Kidney (tissue), 14 donors: ENCODE measurements around the gene GLIS1. TPM values are rescaled to one million over a fixed set of nuclear protein-coding genes. Genes with fewer than 3 reads are reported as not detected.

Experiments used
- DNase-seq, 5 donors: peaks; one replicate each; pipeline ENCODE4 v3.0.0-alpha.2; 2013 to 2020
- FAIRE-seq: peaks from 2 replicates; lab custom pipeline; 2012; peaks lifted over from hg19 to GRCh38; lab: Jason Lieb, UNC
- H3K27ac ChIP-seq, 2 donors: one replicate each; pipeline ENCODE4 v1.7.0; 2013; ENCODE audit warnings: low read depth in 2 of 2, low read length in 2 of 2, inconsistent platforms in 1 of 2
- H3K27me3 ChIP-seq: one replicate; pipeline ENCODE4 v1.7.1; 2013; ENCODE audit warnings: low read length, inconsistent platforms; ENCODE audit not compliant: control insufficient read depth, insufficient read depth
- H3K36me3 ChIP-seq, 3 donors: one replicate each; pipeline versions ENCODE4 v1.7.0 to v1.7.1; 2013; ENCODE audit warnings: low read length in 3 of 3, control low read depth in 1 of 3, inconsistent platforms in 1 of 3; ENCODE audit not compliant: insufficient read depth in 3 of 3, control insufficient read depth in 2 of 3
- H3K4me1 ChIP-seq, 3 donors: one replicate each; pipeline versions ENCODE4 v1.7.0 to v1.7.1; 2013; ENCODE audit warnings: low read length in 3 of 3, inconsistent platforms in 1 of 3, low read depth in 1 of 3; ENCODE audit not compliant: control insufficient read depth in 2 of 3, insufficient read depth in 2 of 3
- H3K4me3 ChIP-seq, 3 donors: one replicate each; pipeline versions ENCODE4 v1.7.0 to v1.8.1; 2013; ENCODE audit warnings: low read length in 3 of 3, control low read depth in 1 of 3, inconsistent platforms in 1 of 3
- H3K9ac ChIP-seq, 3 donors: one replicate each; pipeline versions ENCODE4 v1.7.0 to v1.7.1; 2013; ENCODE audit warnings: low read length in 3 of 3, control low read depth in 1 of 3, inconsistent platforms in 1 of 3
- H3K9me3 ChIP-seq, 3 donors: one replicate each; pipeline versions ENCODE4 v1.7.0 to v1.7.1; 2013; ENCODE audit warnings: low read length in 3 of 3, control low read depth in 1 of 3, inconsistent platforms in 1 of 3; ENCODE audit not compliant: control insufficient read depth in 2 of 3, insufficient read depth in 1 of 3
- intact Hi-C: fragments of 100-400 bp; cut with DNase I; formaldehyde crosslinking; loops from one replicate; pipeline ENCODE4 v1.11.1; 2022
- polyA plus RNA-seq: library from polyadenylated mRNA; stranded (reverse); fragments of 350-450 nt; fragmentation: Illumina TruSeq; extraction: RNeasy Lipid Tissue Mini Kit (QIAGEN cat#74804); gene quantifications from one replicate; pipeline ENCODE4 v1.2.3, GENCODE V29; 2014; ENCODE audit warnings: low read depth, low replicate concordance; ENCODE audit not compliant: insufficient read depth
- total RNA-seq: library from RNA; stranded (reverse); fragmentation: NEBNext Ultra II Directional; extraction: Animal tissue kit (Norgen Biotek cat#: 25700); gene quantifications from one replicate; pipeline ENCODE4 v1.2.1, GENCODE V29; 2021
- TF ChIP-seq, protein P1 (sequence below): IDR thresholded peaks from 3 replicates; pipeline ENCODE4 v1.5.1; 2012; ENCODE audit warnings: mild to moderate bottlenecking, moderate library complexity, borderline replicate concordance; ENCODE audit not compliant: insufficient read depth; ENCODE audit errors: extremely low read depth
- donor health status: control.
- donor health status: control.
- donor health status: control.
- donor health status: control.
- donor health status: control.
- donor health status: DM: yes; HTN: yes; CAD: no.
- donor health status: Normal renal cell carcinoma (clear cell type).

GLIS1 gene
- total and polyA plus RNA-seq, 2 donors from 2014 or later, result 3.3 to 3.7 TPM

DNA sequence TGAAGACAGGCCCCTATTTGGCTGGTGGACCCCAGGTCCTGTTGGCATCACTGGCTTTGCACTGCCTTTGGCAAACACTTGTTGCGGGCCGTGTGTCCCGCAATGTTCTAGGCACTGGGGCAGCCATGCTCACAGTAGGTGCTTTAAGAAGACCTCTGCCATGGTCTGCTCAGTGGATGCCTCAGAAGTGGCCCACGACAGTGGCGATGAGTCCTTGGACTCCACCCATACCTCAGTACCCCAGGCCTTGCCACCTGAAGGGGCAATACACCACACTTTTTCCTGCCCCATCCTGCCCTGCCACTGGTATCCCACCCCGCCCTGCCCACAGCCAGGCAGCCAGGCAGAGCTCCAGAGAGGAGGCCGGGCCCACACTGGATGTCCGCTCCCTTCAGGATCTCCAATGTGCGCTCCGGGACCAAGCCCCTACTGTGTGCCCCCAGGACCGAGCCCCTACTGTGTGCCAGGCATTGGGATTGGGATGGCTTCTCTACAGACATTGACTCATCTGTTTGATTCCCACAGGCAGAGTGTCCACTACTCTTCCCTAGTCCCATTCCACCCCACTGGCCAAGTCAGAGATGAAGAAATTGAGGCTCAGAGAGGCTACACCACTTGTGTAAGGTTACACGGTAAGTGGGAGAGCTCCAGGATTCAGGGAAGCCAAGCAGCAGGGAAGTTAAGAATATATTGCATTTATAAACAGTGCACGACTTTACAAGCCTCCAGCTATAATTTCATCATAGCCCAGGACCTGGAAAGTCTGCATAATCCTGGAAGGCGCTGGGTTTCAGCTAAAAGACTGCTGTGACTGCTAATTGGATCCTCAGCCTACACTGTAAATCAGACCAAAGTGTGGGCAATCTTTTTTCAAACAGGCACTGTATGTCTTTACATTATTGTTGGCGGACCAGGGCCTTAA lies 178.1 kb downstream of the GLIS1 start:
- Histone ChIP-seq H3K9me3 (peaks cover 0 to 3% (median 0%) of the 10 kb centered on the region in 3 donors), H3K9ac (no peak overlapping the region), H3K27me3 (no peaks in the 10 kb centered on the region), H3K4me1 (peaks cover 0 to 4% (median 0%) of the 10 kb centered on the region in 3 donors), H3K4me3 (no peak overlapping the region), H3K27ac (no peak overlapping the region), H3K36me3 (peaks cover 0 to 3% (median 3%) of the 10 kb centered on the region in 3 donors)
- TF ChIP-seq, protein P1, sequence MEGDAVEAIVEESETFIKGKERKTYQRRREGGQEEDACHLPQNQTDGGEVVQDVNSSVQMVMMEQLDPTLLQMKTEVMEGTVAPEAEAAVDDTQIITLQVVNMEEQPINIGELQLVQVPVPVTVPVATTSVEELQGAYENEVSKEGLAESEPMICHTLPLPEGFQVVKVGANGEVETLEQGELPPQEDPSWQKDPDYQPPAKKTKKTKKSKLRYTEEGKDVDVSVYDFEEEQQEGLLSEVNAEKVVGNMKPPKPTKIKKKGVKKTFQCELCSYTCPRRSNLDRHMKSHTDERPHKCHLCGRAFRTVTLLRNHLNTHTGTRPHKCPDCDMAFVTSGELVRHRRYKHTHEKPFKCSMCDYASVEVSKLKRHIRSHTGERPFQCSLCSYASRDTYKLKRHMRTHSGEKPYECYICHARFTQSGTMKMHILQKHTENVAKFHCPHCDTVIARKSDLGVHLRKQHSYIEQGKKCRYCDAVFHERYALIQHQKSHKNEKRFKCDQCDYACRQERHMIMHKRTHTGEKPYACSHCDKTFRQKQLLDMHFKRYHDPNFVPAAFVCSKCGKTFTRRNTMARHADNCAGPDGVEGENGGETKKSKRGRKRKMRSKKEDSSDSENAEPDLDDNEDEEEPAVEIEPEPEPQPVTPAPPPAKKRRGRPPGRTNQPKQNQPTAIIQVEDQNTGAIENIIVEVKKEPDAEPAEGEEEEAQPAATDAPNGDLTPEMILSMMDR, result no peak
- FAIRE-seq (no peak), DNase-seq (peak in 2 of 5 donors; percentile 36 to 54)
- intact Hi-C loops, result no loop called here

DNA sequence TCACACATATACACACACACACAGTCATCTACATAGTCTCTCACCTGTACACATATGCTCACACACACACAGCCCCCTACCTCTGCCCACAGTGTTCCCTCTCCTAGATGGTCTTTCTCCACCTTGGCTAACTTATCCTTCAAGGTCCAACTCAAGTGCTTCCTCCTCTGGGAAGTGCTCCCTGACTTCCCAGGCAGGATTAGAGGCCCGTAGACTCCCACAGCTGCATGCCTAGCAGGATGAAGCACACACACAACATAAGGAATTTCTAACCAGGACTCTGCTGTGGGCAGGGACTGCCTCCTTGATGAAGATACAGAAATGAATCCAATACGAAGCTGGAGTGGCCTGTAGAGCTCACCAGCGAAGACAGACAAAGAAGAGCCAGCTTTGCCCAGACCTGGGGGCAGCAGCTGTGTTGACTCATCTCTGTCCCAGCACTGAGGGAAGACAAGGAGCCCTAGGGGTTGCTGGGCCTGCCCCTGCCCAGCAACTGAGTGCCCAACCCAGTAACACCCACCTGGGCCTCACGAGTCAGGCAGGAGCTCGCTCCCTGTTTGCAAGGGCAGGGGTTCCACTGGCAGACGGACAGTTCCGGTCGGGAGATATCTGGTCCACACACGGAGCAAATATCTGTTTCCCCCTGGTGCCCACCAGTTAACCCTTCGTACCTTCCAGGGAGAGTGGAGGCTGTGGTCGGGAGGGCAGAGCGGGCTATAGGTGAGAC lies 178.9 kb downstream of the GLIS1 start:
- TF ChIP-seq, protein P1, result no peak
- Histone ChIP-seq H3K4me1 (peaks cover 0 to 4% (median 0%) of the 10 kb centered on the region in 3 donors), H3K27me3 (no peaks in the 10 kb centered on the region), H3K9ac (no peak overlapping the region), H3K9me3 (peaks cover 0 to 3% (median 0%) of the 10 kb centered on the region in 3 donors), H3K4me3 (no peak overlapping the region), H3K36me3 (peaks cover 0 to 3% (median 3%) of the 10 kb centered on the region in 3 donors), H3K27ac (no peak overlapping the region)
- intact Hi-C loops, result no loop called here
- DNase-seq (peak in 3 of 5 donors; percentile 8 to 46 (median 36)), FAIRE-seq (no peak)

DNA sequence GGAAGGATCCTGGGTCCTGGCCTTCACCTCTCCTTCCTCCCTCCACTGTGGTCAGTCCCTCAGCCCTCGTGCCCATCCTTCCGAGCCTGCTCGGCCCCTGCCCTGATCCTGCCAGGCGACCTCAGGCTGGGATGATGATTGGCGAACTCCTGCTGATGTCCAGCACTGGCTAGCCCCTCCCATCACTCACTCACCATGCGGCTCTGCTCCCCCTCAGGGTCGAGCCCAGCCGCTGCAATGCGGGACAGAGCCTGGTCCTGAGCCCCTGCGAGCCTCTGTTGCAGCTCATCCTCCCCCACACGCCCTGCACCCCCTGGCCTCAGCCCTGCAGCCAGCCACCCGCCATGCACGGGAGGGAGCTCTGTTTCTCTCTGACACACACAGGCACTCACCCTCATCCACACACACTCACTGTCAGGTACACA lies 179.6 kb downstream of the GLIS1 start:
- DNase-seq (peak in 4 of 5 donors; percentile 41 to 68 (median 52)), FAIRE-seq (no peak)
- H3K4me1 ChIP-seq, result peaks cover 0 to 4% (median 0%) of the 10 kb centered on the region in 3 donors
- H3K27me3 ChIP-seq, result no peaks in the 10 kb centered on the region
- no peak overlapping the region for H3K4me3 ChIP-seq
- H3K36me3 ChIP-seq, result peaks cover 0 to 3% (median 3%) of the 10 kb centered on the region in 3 donors
- H3K9ac ChIP-seq, result no peak overlapping the region
- intact Hi-C loops, result no loop called here
- H3K27ac ChIP-seq, result no peak overlapping the region
- TF ChIP-seq, protein P1, result no peak
- H3K9me3 ChIP-seq, result peaks cover 0 to 3% (median 0%) of the 10 kb centered on the region in 3 donors
